ENCODE measurements around the gene HTR1D.
"Not testable (repeated sequence)": the region's sequence is repeated elsewhere in the genome, so short reads cannot be mapped to it uniquely, and the experiment has no call there.

HTR1D gene

GRCh38 chr1:23227806-23228205 lies 10.5 kb upstream of the HTR1D start:
- H3K4me1 Mint-ChIP-seq (ENCODE audit: low read depth) = peaks cover 5% of the 10 kb centered on the region
- H3K36me3 Mint-ChIP-seq (ENCODE audit: low read depth) = no peaks in the 10 kb centered on the region
- intact Hi-C loops (cut with micrococcal nuclease) = no loop called here
- H3K4me3 Mint-ChIP-seq = no peak overlapping the region
- peaks cover 11% of the 10 kb centered on the region for H3K9me3 Mint-ChIP-seq
- no peak overlapping the region for H3K27ac Mint-ChIP-seq
- peaks cover 22% of the 10 kb centered on the region for H3K27me3 Mint-ChIP-seq

GRCh38 chr1:23224739-23225648 lies 7.7 kb upstream of the HTR1D start:
- H3K4me1 Mint-ChIP-seq (ENCODE audit: low read depth) = peaks cover 5% of the 10 kb centered on the region
- no peaks in the 10 kb centered on the region for H3K36me3 Mint-ChIP-seq (ENCODE audit: low read depth)
- H3K27ac Mint-ChIP-seq = no peak overlapping the region
- intact Hi-C loops (cut with micrococcal nuclease) = no loop called here
- H3K9me3 Mint-ChIP-seq = peaks cover 11% of the 10 kb centered on the region
- peaks cover 38% of the 10 kb centered on the region for H3K27me3 Mint-ChIP-seq
- no peak overlapping the region for H3K4me3 Mint-ChIP-seq

GRCh38 chr1:23223963-23224362 lies 6.7 kb upstream of the HTR1D start:
- H3K4me3 Mint-ChIP-seq; H3K27ac Mint-ChIP-seq; H3K4me1 Mint-ChIP-seq (ENCODE audit: low read depth); intact Hi-C loops (cut with micrococcal nuclease); H3K36me3 Mint-ChIP-seq (ENCODE audit: low read depth): not testable (repeated sequence)
- Mint-ChIP-seq H3K9me3 (peaks cover 11% of the 10 kb centered on the region), H3K27me3 (peaks cover 46% of the 10 kb centered on the region)

GRCh38 chr1:23223490-23223951 lies 6.2 kb upstream of the HTR1D start:
- Mint-ChIP-seq H3K9me3 (peaks cover 11% of the 10 kb centered on the region), H3K27me3 (peaks cover 51% of the 10 kb centered on the region)
- H3K4me1 Mint-ChIP-seq (ENCODE audit: low read depth); H3K4me3 Mint-ChIP-seq; H3K27ac Mint-ChIP-seq; intact Hi-C loops (cut with micrococcal nuclease); H3K36me3 Mint-ChIP-seq (ENCODE audit: low read depth): not testable (repeated sequence)

- Mint-ChIP-seq H3K4me1 (ENCODE audit: low read depth) (peaks cover 5% of the 10 kb centered on the region), H3K36me3 (ENCODE audit: low read depth) (no peaks in the 10 kb centered on the region), H3K27ac (no peak overlapping the region), H3K4me3 (no peak overlapping the region), H3K9me3 (peaks cover 11% of the 10 kb centered on the region), H3K27me3 (peaks cover 56% of the 10 kb centered on the region)
- intact Hi-C loops (cut with micrococcal nuclease) = no loop called here
Observed at GRCh38 chr1:23222742-23223141, 5.4 kb upstream of the HTR1D start.

- Mint-ChIP-seq H3K4me3 (no peak overlapping the region), H3K27me3 (peaks cover 59% of the 10 kb centered on the region), H3K27ac (no peak overlapping the region), H3K36me3 (ENCODE audit: low read depth) (no peaks in the 10 kb centered on the region), H3K4me1 (ENCODE audit: low read depth) (peaks cover 5% of the 10 kb centered on the region), H3K9me3 (peaks cover 11% of the 10 kb centered on the region)
- intact Hi-C loops (cut with micrococcal nuclease) = no loop called here
Observed at GRCh38 chr1:23222331-23222730, 5.0 kb upstream of the HTR1D start.

- Mint-ChIP-seq H3K4me3 (no peak overlapping the region), H3K4me1 (ENCODE audit: low read depth) (peaks cover 5% of the 10 kb centered on the region), H3K36me3 (ENCODE audit: low read depth) (no peaks in the 10 kb centered on the region), H3K27me3 (peaks cover 64% of the 10 kb centered on the region), H3K9me3 (peaks cover 11% of the 10 kb centered on the region), H3K27ac (no peak overlapping the region)
- intact Hi-C loops (cut with micrococcal nuclease) = no loop called here
Observed at GRCh38 chr1:23221107-23221506, 3.8 kb upstream of the HTR1D start.

GRCh38 chr1:23216771-23217420 lies 406 bp downstream of the HTR1D start:
- Mint-ChIP-seq H3K27ac (no peak overlapping the region), H3K27me3 (peaks cover 79% of the 10 kb centered on the region), H3K4me3 (peak overlapping the region; percentile 17), H3K36me3 (ENCODE audit: low read depth) (no peaks in the 10 kb centered on the region), H3K4me1 (ENCODE audit: low read depth) (no peaks in the 10 kb centered on the region), H3K9me3 (no peaks in the 10 kb centered on the region)
- intact Hi-C loops (cut with micrococcal nuclease) = no loop called here

- H3K36me3 Mint-ChIP-seq (ENCODE audit: low read depth) = no peaks in the 10 kb centered on the region
- H3K27ac Mint-ChIP-seq = no peak overlapping the region
- no peak overlapping the region for H3K4me3 Mint-ChIP-seq
- intact Hi-C loops (cut with micrococcal nuclease) = no loop called here
- peaks cover 79% of the 10 kb centered on the region for H3K27me3 Mint-ChIP-seq
- H3K9me3 Mint-ChIP-seq = no peaks in the 10 kb centered on the region
- H3K4me1 Mint-ChIP-seq (ENCODE audit: low read depth) = no peaks in the 10 kb centered on the region
Observed at GRCh38 chr1:23215751-23216449, 1.4 kb downstream of the HTR1D start.

GRCh38 chr1:23215291-23215690 lies 2.0 kb downstream of the HTR1D start:
- Mint-ChIP-seq H3K27ac (no peak overlapping the region), H3K36me3 (ENCODE audit: low read depth) (no peaks in the 10 kb centered on the region), H3K27me3 (peaks cover 77% of the 10 kb centered on the region), H3K4me3 (no peak overlapping the region), H3K4me1 (ENCODE audit: low read depth) (no peaks in the 10 kb centered on the region), H3K9me3 (no peaks in the 10 kb centered on the region)
- intact Hi-C loops (cut with micrococcal nuclease) = no loop called here

- no peaks in the 10 kb centered on the region for H3K4me1 Mint-ChIP-seq (ENCODE audit: low read depth)
Observed at GRCh38 chr1:23214640-23215039, 2.7 kb downstream of the HTR1D start.

GRCh38 chr1:23211955-23212354 lies 5.3 kb downstream of the HTR1D start:
- H3K4me1 Mint-ChIP-seq (ENCODE audit: low read depth) = no peaks in the 10 kb centered on the region
- intact Hi-C loops (cut with micrococcal nuclease) = no loop called here
- no peaks in the 10 kb centered on the region for H3K36me3 Mint-ChIP-seq (ENCODE audit: low read depth)
- no peak overlapping the region for H3K4me3 Mint-ChIP-seq
- no peaks in the 10 kb centered on the region for H3K9me3 Mint-ChIP-seq
- no peak overlapping the region for H3K27ac Mint-ChIP-seq
- H3K27me3 Mint-ChIP-seq = peaks cover 52% of the 10 kb centered on the region

More at GRCh38 chr1:23214640-23215039, 2.7 kb downstream of the HTR1D start:
- Mint-ChIP-seq H3K36me3 (ENCODE audit: low read depth) (no peaks in the 10 kb centered on the region), H3K27me3 (peaks cover 77% of the 10 kb centered on the region), H3K4me3 (no peak overlapping the region), H3K9me3 (no peaks in the 10 kb centered on the region), H3K27ac (no peak overlapping the region)
- intact Hi-C loops (cut with micrococcal nuclease) = no loop called here

GRCh38 chr1:23210963-23211362 lies 6.3 kb downstream of the HTR1D start:
- intact Hi-C loops (cut with micrococcal nuclease) = no loop called here
- Mint-ChIP-seq H3K27me3 (peaks cover 48% of the 10 kb centered on the region), H3K4me1 (ENCODE audit: low read depth) (no peaks in the 10 kb centered on the region), H3K9me3 (no peaks in the 10 kb centered on the region), H3K36me3 (ENCODE audit: low read depth) (no peaks in the 10 kb centered on the region), H3K27ac (no peak overlapping the region), H3K4me3 (no peak overlapping the region)

GRCh38 chr1:23210351-23210785 lies 6.9 kb downstream of the HTR1D start:
- Mint-ChIP-seq H3K36me3 (ENCODE audit: low read depth) (no peaks in the 10 kb centered on the region), H3K27me3 (peaks cover 47% of the 10 kb centered on the region), H3K4me3 (no peak overlapping the region), H3K4me1 (ENCODE audit: low read depth) (no peaks in the 10 kb centered on the region), H3K27ac (no peak overlapping the region), H3K9me3 (no peaks in the 10 kb centered on the region)
- intact Hi-C loops (cut with micrococcal nuclease) = no loop called here
